PC-9 (cell line): ENCODE data around the gene ALG14. TPM values are rescaled to one million over a fixed set of nuclear protein-coding genes. Genes with fewer than 3 reads are reported as not detected.

Experiments
- BruUV-seq: library from RNA; stranded (reverse); fragments of 400-500 nt; replicated peaks from 2 replicates; lab custom pipeline; 2021; lab: Mats Ljungman, UMichigan
- CTCF ChIA-PET: fragments of 300-600 bp; sonication (Branson Sonifier 250); formaldehyde crosslinking; loops from one replicate; lab custom pipeline; 2022; ENCODE audit warnings: antibody characterized with exemption; lab: Charles Lee
- POLR2A ChIA-PET: fragments of 300-600 bp; sonication (Branson Sonifier 250); formaldehyde crosslinking; loops from one replicate; lab custom pipeline; 2022; ENCODE audit warnings: antibody characterized with exemption; ENCODE audit not compliant: unreplicated experiment; lab: Charles Lee
- DNase-seq, 2 experiments: peaks; one replicate each; pipeline versions ENCODE4 v3.0.0 to v3.0.0-alpha.2; 2015 to 2022; ENCODE audit warnings: mixed read lengths in 1 of 2
- H2AFZ ChIP-seq: fragments of 200-600 bp; sonication (generic); 2 replicates; pipeline ENCODE4 v1.8.1; 2017; ENCODE audit warnings: antibody characterized with exemption
- H3F3A ChIP-seq: fragments of 200-600 bp; sonication (generic); 2 replicates; pipeline ENCODE4 v1.8.1; 2017; ENCODE audit warnings: antibody characterized with exemption, mild to moderate bottlenecking, low read depth; ENCODE audit not compliant: insufficient read depth
- H3K27ac ChIP-seq: fragments of 200-600 bp; sonication (generic); 2 replicates; pipeline ENCODE4 v1.6.1; 2016; ENCODE audit warnings: mixed run types
- H3K27me3 ChIP-seq: fragments of 200-600 bp; sonication (generic); 2 replicates; pipeline ENCODE4 v1.6.1; 2016; ENCODE audit warnings: low read depth, mixed run types; ENCODE audit not compliant: insufficient read depth
- H3K36me3 ChIP-seq: fragments of 200-600 bp; sonication (generic); 2 replicates; pipeline ENCODE4 v1.6.1; 2016; ENCODE audit warnings: low read depth, mixed run types
- H3K4me1 ChIP-seq: fragments of 200-600 bp; sonication (generic); replicated peaks from 2 replicates; pipeline ENCODE4 v1.6.1; 2016; ENCODE audit warnings: mixed run types; ENCODE audit not compliant: insufficient read depth
- H3K4me2 ChIP-seq: fragments of 200-600 bp; sonication (generic); 2 replicates; pipeline ENCODE4 v1.6.1; 2017; ENCODE audit warnings: mixed run types
- H3K4me3 ChIP-seq: fragments of 200-600 bp; sonication (generic); 2 replicates; pipeline ENCODE4 v1.6.1; 2016; ENCODE audit warnings: mixed run types
- H3K79me2 ChIP-seq: fragments of 200-600 bp; sonication (generic); 2 replicates; pipeline ENCODE4 v1.6.1; 2017; ENCODE audit warnings: low read depth, mixed run types
- H3K9me2 ChIP-seq: fragments of 200-600 bp; sonication (generic); 2 replicates; pipeline ENCODE4 v1.8.1; 2017; ENCODE audit warnings: mild to moderate bottlenecking; ENCODE audit not compliant: insufficient read depth
- H3K9me3 ChIP-seq: fragments of 200-600 bp; sonication (generic); 2 replicates; pipeline ENCODE4 v1.8.1; 2016; ENCODE audit warnings: low read depth; ENCODE audit not compliant: insufficient read depth
- H4K20me1 ChIP-seq: fragments of 200-600 bp; sonication (generic); 2 replicates; pipeline ENCODE4 v1.8.1; 2017; ENCODE audit not compliant: insufficient read depth
- EZH2 ChIP-seq: fragments of 200-600 bp; sonication (generic); IDR thresholded peaks from 2 replicates; pipeline ENCODE4 v1.8.0; 2017; ENCODE audit warnings: antibody characterized with exemption, low read depth
- intact Hi-C: fragments of 100-400 bp; cut with micrococcal nuclease; formaldehyde crosslinking; loops from one replicate; pipeline ENCODE4 v1.10.0; 2022; ENCODE audit not compliant: unreplicated experiment
- total RNA-seq: library from RNA; stranded (reverse); gene quantifications from 2 replicates; pipeline ENCODE4 v1.2.3, GENCODE V29; 2021
- TF ChIP-seq, protein P1 (sequence below): fragments of 200-600 bp; sonication (generic); conservative IDR thresholded peaks from 2 replicates; pipeline ENCODE4 v1.6.1; 2017; ENCODE audit warnings: mixed run types, antibody characterized with exemption, mild to moderate bottlenecking, moderate library complexity

ALG14 gene
- total RNA-seq, 1 experiment from 2014 or later: 8.6 TPM

DNA sequence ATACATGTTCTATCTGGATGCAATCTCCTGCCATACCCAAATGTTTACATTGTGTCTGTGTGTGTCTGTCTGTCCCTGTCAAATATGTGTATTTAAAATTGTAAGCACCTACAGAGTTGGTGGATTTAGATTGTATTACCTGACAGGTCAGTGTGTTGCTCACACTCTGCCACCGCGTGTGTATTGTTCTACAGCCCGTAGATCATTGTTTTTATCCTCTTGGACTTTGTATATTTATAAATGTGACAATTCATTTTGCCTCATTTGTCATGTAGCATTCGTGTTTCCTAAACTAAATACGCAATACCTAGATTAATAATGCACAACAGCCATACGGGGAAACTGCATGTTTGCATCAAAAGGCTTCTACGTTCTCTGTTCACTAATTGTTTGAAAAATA lies 634 bp downstream of the ALG14 start:
- H2AFZ ChIP-seq: peak overlapping the region; percentile 90
- intact Hi-C loops: loop anchor here (2.0 to 5.0 kb wide), 2 partner anchors 163 to 1110 kb away; partner anchors contain the start of gene RWDD3
- peak overlapping the region; percentile 81 for H3K4me2 ChIP-seq
- H3K9me2 ChIP-seq: no peaks in the 10 kb centered on the region
- peaks cover 10% of the 10 kb centered on the region for H3K79me2 ChIP-seq
- H3K4me1 ChIP-seq: peaks cover 9% of the 10 kb centered on the region
- H3K9me3 ChIP-seq: no peaks in the 10 kb centered on the region
- DNase-seq: no peak
- TSS peak; percentile 65 for BruUV-seq
- H3K27me3 ChIP-seq: no peaks in the 10 kb centered on the region
- H3K27ac ChIP-seq: peak overlapping the region; percentile 38
- no peaks in the 10 kb centered on the region; the same call in 1 of the 2 replicates for H3K36me3 ChIP-seq
- ChIA-PET POLR2A (no interaction called here), CTCF (no interaction called here)
- TF ChIP-seq, protein P1, sequence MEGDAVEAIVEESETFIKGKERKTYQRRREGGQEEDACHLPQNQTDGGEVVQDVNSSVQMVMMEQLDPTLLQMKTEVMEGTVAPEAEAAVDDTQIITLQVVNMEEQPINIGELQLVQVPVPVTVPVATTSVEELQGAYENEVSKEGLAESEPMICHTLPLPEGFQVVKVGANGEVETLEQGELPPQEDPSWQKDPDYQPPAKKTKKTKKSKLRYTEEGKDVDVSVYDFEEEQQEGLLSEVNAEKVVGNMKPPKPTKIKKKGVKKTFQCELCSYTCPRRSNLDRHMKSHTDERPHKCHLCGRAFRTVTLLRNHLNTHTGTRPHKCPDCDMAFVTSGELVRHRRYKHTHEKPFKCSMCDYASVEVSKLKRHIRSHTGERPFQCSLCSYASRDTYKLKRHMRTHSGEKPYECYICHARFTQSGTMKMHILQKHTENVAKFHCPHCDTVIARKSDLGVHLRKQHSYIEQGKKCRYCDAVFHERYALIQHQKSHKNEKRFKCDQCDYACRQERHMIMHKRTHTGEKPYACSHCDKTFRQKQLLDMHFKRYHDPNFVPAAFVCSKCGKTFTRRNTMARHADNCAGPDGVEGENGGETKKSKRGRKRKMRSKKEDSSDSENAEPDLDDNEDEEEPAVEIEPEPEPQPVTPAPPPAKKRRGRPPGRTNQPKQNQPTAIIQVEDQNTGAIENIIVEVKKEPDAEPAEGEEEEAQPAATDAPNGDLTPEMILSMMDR: no peak
- no peak for TF ChIP-seq EZH2
- peak overlapping the region; percentile 68 for H3K4me3 ChIP-seq
- H3F3A ChIP-seq: no peaks in the 10 kb centered on the region
- H4K20me1 ChIP-seq: no peaks in the 10 kb centered on the region

DNA sequence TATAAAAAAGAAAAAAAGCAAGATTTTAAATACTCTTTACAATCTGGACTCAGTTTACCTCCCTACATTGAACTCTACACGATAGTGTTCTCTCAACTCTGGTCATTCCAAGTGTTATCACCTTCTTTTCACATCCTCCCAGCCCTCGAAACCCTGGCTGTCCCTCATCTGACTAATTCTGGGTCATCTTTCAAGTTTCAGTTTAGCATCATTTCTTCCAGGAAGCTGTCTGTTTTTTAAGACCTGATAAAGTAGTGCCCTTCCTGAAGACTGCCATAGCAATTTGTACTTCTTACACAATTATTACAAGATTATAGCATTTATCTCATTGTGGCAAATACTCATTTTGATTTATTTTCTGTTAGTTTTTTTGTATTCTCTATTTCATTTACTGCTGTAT lies 1.2 kb downstream of the ALG14 start:
- H3K9me2 ChIP-seq: no peaks in the 10 kb centered on the region
- intact Hi-C loops: loop anchor here (5.0 kb wide), 1 partner anchor 1109 kb away; no protein-coding TSS in a partner anchor
- H3K27me3 ChIP-seq: no peaks in the 10 kb centered on the region
- H3K79me2 ChIP-seq: peaks cover 10% of the 10 kb centered on the region
- TF ChIP-seq EZH2: no peak
- TF ChIP-seq, protein P1: no peak
- H3K36me3 ChIP-seq: no peaks in the 10 kb centered on the region; the same call in 1 of the 2 replicates
- no TSS peak for BruUV-seq
- H3F3A ChIP-seq: no peaks in the 10 kb centered on the region
- peak overlapping the region; percentile 90 for H2AFZ ChIP-seq
- POLR2A ChIA-PET: no interaction called here
- no peaks in the 10 kb centered on the region for H4K20me1 ChIP-seq
- H3K27ac ChIP-seq: peak overlapping the region; percentile 38
- DNase-seq: no peak
- CTCF ChIA-PET: no interaction called here
- peak overlapping the region; percentile 81 for H3K4me2 ChIP-seq
- peak overlapping the region; percentile 68 for H3K4me3 ChIP-seq
- H3K9me3 ChIP-seq: no peaks in the 10 kb centered on the region
- H3K4me1 ChIP-seq: peaks cover 15% of the 10 kb centered on the region

DNA sequence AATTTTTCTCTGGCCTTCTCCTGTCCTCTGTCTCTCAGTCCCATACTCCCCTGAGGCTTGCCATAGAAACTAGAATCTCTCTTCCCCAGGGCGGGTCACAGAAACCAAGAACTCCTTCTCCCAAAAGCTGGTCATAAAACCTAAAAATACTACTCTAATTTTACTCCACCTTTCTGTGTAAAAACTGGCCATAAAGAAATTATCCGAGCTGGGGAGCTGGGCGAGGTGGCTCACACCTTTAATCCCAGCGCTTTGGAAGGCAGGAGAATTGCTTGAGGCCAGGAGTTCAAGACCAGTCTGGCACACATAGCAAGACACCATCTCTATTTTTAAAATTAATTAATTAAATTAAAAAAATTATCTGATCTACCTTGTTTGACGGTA lies 3.0 kb downstream of the ALG14 start:
- H3F3A ChIP-seq: no peaks in the 10 kb centered on the region
- peaks cover 15% of the 10 kb centered on the region for H3K4me1 ChIP-seq
- no peak overlapping the region for H2AFZ ChIP-seq
- intact Hi-C loops: loop anchor here (5.0 kb wide), 1 partner anchor 1107 kb away; no protein-coding TSS in a partner anchor
- BruUV-seq: no TSS peak
- H3K36me3 ChIP-seq: no peaks in the 10 kb centered on the region; the same call in 1 of the 2 replicates
- H4K20me1 ChIP-seq: no peaks in the 10 kb centered on the region
- no peak overlapping the region for H3K4me2 ChIP-seq
- no peaks in the 10 kb centered on the region for H3K9me3 ChIP-seq
- no peak overlapping the region for H3K27ac ChIP-seq
- no peak overlapping the region for H3K4me3 ChIP-seq
- no peaks in the 10 kb centered on the region for H3K27me3 ChIP-seq
- no peak for TF ChIP-seq EZH2
- TF ChIP-seq, protein P1: no peak
- CTCF ChIA-PET: no interaction called here
- peaks cover 10% of the 10 kb centered on the region for H3K79me2 ChIP-seq
- H3K9me2 ChIP-seq: no peaks in the 10 kb centered on the region; the same call in 1 of the 2 replicates
- POLR2A ChIA-PET: no interaction called here
- DNase-seq: no peak
